NOMO-1 (cell line): ENCODE data around the gene ZBTB46.

Experiments
- DNase-seq, 2 experiments: peaks; one replicate each; lab custom pipeline; 2025; ENCODE audit not compliant: unreplicated experiment in 2 of 2; lab: John Stamatoyannopoulos, UW

The ZBTB46 gene

DNA sequence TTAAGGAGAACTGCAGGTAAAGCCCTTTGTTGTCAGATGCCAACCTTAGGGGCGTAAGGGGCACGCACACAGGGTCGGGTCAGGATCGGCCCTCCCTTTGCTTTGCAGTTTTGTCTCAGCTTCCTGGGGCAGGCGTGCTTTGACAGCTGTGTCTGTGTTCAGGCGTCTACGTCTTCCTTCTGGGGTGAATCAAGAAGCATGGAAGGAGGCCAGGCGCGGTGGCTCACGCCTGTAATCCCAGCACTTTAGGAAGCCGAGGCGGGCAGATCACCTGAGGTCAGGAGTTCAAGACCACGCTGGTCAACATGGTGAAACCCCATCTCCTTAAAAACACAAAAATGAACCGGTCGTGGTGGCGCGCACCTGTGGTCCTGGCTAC lies 121.9 kb downstream of the ZBTB46 start:
- no peak for DNase-seq

DNA sequence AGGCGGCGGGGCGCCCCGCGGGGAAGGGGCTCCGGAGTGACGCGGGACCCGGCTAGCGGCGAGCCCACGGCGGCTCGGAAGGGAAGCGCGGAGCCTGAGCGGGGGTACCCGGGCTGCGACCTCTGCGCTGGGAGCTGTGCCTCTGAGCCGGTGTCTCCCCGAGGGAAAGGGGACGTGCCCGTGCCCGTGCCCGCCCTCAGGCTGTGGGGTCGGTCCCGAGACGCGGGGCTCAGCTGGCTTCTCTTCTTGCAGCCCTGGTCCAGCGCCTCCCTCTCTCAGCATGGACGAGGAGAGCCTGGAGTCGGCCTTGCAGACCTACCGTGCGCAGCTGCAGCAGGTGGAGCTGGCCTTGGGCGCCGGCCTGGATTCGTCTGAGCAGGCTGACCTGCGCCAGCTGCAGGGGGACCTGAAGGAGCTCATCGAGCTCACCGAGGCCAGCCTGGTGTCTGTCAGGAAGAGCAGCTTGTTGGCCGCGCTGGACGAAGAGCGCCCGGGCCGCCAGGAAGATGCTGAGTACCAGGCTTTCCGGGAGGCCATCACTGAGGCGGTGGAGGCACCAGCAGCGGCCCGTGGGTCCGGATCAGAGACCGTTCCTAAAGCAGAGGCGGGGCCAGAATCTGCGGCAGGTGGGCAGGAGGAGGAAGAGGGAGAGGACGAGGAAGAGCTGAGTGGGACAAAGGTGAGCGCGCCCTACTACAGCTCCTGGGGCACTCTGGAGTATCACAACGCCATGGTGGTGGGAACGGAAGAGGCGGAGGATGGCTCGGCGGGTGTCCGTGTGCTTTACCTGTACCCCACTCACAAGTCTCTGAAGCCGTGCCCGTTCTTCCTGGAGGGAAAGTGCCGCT lies 122.5 kb downstream of the ZBTB46 start:
- no peak for DNase-seq

GRCh38 chr20:63707558-63708300 lies 123.3 kb downstream of the ZBTB46 start, which contains the start of the genes ARFRP1 and ZGPAT:
ARFRP1 (minus strand) TSS chr20:63707976; CDS start chr20:63707091, 885 bp downstream.
ZGPAT (plus strand) TSS chr20:63708039; CDS start chr20:63708581, 542 bp downstream.
- DNase-seq = peak; percentile 86 to 92

DNA sequence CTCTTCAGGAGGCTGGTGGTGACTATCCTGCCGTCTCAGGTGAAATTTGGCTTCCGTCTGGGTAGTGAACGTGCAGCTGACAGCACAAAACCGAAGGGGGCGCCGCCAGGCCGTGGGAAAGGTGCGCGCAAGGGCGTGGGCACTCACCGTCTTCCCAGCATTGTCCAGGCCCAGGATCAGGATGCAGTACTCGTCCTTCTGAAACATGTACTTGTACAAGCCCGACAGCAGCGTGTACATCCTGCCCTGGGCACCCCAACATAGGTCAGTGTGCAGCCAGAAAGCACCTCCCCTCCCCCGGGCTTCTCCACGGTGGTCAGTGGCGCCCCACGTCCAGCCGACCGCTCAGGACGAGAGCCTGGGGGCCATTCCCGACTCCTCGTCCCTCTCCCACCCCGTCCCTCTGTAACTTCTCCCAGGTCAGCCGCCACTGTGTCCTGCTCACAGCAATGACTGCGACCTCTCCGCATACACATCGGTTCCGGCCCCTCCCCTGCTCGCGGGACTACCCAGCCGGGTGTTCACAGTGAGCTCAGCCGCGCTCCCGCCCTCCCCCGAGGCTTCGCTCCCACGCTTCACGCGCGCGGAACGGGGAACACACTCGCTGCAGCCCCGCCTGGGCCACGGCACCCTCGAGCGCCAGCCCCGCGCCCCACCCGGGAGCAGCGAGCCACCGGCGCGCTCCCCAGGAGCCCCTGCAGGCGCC lies 124.1 kb downstream of the ZBTB46 start:
- DNase-seq = peak; percentile 15 to 47

DNA sequence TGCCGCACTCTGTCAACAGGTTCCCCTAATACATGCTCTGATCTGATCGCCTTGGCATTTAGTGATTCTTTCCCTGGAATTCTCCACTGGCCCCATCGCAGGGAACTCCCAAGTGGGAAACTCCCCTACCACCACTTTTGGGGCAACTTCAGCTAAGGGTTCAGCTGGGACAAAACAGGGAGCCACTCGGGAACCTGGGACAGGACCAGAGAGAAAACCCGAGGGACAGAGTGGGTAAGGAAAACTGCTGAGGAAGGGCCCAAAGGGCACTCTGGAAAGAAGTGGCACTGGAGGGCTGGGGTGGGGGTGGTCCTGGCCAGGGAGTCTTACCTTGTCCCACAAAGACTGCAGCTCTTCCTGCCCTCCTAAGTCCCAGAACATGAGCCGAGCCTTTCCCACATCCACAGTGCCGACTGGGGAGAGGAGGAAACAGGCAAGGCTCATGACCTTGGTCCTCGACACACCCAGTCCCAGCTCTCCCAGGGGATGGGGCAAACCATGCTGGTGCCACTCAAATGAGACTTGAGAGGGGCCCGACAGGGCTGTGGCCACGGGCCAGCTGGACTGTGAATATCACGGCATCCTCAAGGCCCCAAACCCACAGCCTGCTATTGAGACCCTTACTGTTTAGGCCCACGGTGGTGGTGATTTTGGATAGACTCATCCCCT lies 124.9 kb downstream of the ZBTB46 start:
- DNase-seq = no peak

DNA sequence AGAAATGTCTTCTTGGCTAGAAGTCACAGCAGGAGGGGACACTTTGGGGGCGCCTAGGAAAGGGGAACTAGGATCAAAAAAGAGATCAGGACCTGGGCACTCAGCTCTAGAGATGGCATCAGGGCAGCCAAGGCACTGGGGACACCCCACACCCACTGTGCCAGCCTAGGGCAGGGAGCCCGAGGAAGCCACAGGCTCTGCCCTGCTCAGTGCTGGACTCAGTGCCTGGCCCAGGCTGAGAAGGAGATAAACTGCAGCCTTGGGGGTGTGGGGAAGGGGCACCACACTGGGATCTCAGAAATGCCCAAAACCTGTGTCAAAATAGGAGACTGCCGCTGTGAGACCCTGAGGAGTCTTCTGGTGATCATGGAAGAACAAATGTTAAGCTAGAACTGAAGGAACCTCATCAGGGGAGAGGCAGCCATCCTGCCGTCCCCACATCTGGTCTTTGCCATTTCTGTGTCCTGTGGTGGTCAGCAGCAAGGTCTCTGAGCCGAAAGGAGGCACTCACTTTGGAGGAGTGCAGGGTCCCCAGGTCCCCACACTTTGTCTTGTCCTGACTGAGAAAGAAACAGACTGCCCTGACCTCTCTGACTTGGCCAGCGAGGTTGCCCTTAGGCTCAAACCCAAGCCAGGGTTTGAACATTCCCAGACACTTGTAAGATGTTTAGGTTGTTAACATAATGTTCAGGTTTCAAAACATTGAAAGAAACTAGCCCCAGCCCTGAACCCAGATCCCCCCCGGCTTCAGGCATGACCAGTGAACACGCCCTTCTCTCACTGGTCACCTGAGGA lies 125.6 kb downstream of the ZBTB46 start:
- no peak for DNase-seq

- DNase-seq = no peak
Observed at GRCh38 chr20:63704749-63705117, 126.3 kb downstream of the ZBTB46 start.

GRCh38 chr20:63703976-63704748 lies 126.9 kb downstream of the ZBTB46 start:
- DNase-seq = no peak

- DNase-seq = no peak
Observed at GRCh38 chr20:63703471-63703975, 127.5 kb downstream of the ZBTB46 start.

GRCh38 chr20:63702751-63703470 lies 128.2 kb downstream of the ZBTB46 start:
- no peak for DNase-seq

GRCh38 chr20:63702036-63702665 lies 128.9 kb downstream of the ZBTB46 start:
- DNase-seq = no peak

DNA sequence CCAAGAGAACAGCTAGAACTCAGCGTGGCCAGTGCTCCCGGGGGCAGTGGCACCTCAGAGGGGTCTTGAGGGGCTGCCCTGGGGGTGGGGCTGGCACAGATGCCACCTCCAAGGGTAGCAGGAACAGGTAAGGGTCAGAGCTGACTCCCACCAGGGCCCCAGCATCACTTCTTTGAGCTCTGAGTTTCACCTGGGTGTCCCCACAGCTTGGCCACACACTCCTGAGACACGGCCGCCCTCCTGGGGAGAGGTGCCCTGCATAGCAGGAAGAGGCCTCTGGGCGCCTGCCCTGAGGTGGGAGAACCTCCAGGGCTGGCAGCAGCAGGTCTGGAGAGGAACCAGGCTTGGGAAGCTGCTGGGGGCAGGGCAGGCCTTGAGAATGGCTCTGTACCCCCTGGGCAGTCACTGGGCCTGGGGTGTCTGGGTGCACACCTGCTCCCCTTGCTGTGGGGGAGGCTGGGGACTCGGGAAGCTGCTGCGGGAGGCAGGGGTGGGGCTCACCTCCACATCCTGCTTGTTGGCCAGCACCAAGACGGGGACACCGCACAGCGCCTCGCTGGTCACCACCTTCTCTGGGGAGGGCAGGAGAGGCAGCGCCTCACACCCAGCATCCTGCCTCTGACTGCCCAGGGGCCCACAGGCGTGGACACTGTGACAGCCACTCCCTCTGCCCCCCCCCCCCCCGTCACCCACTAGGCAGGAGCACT lies 129.6 kb downstream of the ZBTB46 start:
- DNase-seq = no peak

- DNase-seq = no peak
Observed at GRCh38 chr20:63701051-63701328, 130.1 kb downstream of the ZBTB46 start.

DNA sequence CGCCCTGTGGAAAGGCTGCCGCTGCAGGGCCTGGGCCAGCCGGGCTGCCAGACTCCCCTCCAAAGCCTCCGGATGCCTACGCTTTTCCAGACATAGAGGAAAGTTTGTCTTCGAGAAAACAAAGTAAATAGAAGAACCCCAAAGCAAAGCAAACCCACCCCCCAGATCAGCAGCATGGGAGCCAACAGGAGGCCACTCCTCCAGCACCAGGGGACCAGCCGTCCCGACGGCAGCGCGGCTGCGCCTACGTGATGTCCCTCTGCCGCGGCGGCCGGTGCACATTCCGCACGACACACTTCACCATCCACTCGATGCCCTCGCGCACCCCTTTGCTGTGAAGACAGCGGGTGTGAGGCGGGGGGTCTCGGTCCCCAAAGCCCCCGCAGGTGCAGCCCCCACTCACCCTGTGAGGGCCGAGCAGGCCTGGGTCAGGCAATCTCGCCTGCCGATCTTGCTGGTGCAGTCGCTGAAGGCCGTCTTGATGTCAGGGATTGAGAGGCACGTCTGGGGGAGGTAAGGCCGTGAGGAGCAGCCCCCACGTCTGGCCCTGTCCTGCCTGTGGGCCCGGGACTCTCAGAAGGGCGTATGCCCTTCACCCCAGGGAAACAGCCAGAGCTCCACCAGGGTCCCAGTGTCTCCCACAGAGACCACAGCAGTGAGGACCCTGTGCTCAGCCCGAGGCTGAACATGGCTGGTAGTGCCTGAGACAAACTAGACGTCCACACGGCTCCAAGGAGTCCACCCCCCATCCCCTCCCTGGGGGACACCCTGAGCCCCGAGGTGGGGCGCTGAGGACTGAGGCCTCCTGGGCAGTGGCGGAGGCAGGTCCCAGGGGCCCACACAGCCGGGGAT lies 130.6 kb downstream of the ZBTB46 start:
- no peak for DNase-seq

GRCh38 chr20:63699466-63700198 lies 131.4 kb downstream of the ZBTB46 start:
- DNase-seq = no peak
